NB4 (cell line): ENCODE measurements around the gene MAP4K4.

Experiments used
- CTCF ChIP-seq: IDR thresholded peaks from one replicate; pipeline ENCODE4 v1.5.1; 2012; ENCODE audit warnings: low read depth, low read length
- MYC ChIP-seq: IDR thresholded peaks from 2 replicates; pipeline ENCODE4 v1.6.1; 2011; ENCODE audit warnings: low read depth, low read length
- POLR2A ChIP-seq: IDR thresholded peaks from 2 replicates; pipeline ENCODE4 v1.6.1; 2011; ENCODE audit warnings: mild to moderate bottlenecking; ENCODE audit not compliant: insufficient read length; ENCODE audit errors: extremely low read depth

- TF ChIP-seq CTCF (no peak), POLR2A (no peak), MYC (no peak)
Measured at GRCh38 chr2:101781791-101782426, 84.4 kb downstream of the MAP4K4 start.
